Stimulated activated CD4-positive, alpha-beta T cell treated with anti-CD3 and anti-CD28 coated beads, Interleukin-15, amount 100 ng/mL, for 24 hours (primary cell): ENCODE data around the gene LSM4.

Experiments
- DNase-seq: peaks from one replicate; pipeline ENCODE4 v3.0.0-alpha.2; 2020

LSM4 gene

DNA sequence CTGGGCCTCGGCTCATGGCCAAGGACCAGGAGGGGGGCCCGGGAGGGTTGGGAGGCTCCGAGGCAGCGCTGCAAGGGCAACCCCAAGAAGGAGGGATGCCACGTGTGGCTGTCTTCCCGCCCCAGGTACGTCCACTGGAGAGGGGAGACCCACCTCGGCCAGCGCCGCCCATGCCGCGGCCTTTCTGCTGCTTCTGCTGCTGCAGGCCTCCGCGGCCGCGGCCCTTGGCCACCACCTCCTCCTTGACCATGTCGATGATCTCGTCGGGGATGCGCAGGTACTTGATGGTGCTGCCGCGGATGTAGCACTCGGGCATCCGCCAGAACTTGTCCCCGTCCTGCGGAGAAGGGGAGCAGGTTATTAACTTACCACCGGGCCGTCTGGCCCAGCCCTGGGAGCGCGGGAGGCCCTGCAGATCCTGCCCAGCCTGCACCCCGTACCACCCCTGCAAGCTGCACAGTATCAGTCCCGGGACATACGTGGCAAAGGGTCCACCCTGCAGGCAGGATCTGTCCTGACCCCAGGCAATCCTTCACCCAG is 13.3 kb downstream of the LSM4 start:
- DNase-seq = no peak

DNA sequence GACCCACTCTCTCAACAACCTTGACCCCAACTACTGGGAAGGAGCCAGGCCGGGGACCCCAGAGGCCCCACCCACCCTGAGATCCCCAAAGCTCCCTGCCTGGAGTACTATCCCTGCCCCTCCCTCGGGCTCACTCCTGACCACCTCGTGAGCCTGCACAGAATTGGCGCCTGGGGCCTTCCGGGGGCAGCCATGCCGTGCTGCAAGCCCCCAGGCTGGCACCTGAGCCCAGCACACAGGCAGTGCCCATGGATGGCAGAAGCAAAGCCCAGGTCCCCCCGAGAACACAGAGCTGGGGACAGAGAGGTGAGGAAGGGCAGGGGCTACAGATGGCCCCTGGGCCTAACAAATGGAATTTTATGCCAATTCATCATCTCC is 13.9 kb downstream of the LSM4 start:
- no peak for DNase-seq

DNA sequence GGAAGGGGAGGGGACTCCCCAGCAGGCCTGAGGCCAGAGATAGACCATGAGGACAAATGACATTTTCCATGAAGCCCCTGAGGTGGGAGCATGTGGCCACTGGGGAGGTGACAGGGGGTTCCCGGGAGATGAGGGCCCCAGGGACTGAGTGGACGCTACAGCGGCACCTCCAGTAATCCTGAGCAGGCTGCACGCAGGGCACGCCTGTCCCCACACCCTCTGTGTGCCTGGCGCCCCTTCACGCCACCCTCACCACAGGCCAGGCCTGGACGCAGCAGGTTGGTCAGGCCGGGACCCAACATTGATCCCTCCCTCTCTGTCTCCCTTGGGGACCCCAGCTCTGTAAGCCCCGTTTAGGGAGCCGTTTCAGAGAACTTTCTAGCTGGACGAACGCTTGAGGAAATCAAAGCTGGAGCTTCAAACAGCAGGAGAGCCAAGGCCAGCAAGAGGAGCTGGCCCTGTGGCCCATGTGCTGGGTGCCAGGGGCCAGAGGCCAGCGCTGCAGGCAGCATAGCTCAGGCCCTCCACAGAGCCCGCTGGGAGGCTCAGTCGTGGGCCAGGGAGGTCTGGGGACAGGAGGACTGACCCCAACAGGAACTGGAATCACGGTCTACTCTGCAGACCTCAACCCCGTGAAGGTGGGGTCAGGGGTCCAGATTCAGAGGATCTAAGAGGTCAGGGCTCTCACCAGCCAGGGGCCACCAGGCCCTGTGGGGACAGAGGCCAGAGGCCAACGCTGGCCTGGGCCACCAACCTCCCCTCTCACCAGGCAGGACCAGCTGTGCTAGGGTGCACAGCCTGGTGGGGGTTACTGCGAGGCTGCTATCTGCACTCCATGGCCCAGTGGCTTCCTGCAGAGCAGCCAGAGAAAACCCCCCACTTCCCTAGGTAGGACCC is 14.6 kb downstream of the LSM4 start:
- no peak for DNase-seq

DNA sequence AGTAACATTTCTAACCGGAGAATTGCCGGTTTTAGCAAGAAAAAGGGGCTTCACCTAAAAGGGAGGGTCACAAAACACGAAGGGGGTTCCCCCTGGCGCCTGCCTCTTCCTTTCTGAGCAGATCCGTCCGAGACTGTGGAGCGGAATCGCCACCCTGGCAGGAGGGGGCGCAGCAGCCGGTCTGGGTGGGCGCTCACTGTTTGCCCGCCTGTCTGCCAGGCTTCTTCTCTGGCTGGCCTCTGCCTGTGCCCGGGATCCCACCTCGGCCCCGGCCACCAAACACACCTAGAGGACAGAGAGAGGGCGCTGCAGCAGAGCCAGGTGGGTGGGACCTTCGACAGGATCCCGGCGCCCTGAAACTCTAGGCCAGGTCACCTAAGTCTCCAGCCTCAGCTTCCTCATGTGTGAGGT is 15.6 kb downstream of the LSM4 start:
- DNase-seq = no peak

DNA sequence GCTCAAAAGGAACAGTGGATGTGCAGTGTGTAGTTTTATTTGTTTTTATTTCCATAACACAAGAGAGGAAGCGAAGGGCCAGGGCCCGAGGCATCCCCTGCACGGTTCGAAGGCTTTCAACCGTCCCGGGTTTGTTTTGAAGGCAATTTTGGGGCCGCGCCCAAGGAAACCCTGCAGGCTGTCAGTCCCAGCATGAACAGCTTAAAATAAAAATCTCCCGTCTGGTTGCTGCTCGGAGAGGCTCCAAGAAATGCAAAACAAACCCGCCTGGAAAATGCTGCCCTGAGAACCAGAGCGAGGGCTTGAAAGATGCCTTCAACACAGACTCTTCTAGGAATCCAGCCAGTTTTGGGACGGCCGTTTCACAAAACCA is 16.0 kb downstream of the LSM4 start:
- DNase-seq = no peak

DNA sequence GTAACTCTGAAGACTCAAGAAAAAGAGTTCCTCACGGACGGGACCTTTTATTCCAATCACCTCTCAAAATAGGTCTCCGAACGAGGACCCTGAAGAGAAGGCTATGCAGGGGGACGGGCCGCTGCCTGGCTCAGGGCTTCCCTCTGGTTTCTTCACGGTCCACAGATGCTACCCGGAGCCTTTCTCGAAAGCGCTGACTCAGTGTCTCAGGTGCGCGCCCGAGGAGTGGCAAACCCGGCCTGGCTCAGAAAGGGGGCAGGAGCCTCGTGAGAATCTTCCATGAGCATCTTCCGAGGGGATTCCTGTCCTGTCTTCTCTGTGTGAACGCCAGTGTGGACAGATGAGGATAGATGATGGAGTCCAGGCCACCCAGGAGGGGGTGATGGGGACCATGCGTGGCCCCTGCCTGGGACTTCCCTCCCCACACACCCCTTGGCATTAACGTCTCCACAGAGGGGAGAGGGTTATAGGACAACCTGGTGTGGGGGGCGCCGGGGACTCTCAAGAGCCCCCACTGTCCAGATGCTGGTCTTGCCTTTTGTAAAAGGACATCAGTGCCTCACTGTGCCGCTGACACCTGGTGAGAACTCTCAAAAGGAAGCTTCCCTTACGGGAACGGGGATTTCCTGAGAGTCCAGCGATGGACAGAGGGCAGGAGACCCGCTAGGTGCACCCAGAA is 16.5 kb downstream of the LSM4 start:
- DNase-seq = no peak

DNA sequence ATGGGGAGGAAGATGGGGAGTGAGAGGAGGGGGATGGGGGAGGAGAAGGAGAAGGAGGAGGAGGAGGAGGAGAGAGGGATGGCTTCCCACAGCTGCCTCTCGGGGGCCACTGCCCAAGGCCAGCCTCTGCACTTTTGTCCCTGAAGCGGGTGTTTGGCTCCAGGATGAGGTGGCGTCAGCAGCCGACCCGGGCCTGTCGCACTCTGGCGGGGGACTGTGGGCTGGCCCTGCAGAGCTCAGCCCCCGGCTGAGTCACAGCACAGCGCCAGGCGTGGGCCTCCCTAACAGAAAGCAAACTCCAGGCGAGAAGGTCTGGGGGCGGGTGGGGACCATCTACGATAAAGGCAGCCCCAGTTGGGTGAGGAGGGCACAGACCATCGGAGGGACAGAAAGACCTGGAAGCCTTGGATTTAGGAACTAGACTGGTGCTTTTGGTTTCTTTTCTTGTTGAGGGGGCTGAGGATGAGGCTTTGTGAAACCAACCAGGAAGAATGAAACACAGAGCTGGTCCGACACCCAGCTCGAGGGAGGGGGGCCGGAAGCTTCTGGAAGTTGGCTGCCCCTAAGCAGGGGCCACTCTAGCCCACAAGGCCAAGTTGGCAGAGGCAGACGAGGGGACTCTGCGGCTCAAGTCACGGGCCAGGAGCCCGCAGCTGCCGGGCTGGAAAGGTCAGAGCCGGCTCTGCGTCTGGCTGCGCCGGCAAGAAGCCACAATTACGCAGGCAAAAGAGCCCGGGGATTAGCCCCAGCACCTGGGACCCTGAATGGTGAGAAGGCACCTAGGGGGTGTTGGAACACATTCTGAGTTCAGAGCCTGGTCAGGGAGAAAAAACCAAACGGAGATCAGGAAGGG is 18.2 kb downstream of the LSM4 start:
- DNase-seq = peak; percentile 93

DNA sequence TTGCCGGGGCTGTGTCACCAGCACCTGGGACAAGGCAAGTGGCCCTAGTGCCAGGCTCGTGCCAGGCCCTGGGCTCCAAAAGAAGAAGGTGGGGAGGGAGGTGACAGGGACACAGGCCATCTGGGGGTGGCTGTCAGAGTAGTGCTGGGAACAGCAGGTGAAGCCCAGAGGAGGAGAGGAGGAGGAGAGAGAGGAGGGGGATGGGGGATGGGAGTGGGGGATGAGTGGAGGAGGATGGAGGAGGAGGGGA is 18.7 kb downstream of the LSM4 start:
- DNase-seq = peak; percentile 58

DNA sequence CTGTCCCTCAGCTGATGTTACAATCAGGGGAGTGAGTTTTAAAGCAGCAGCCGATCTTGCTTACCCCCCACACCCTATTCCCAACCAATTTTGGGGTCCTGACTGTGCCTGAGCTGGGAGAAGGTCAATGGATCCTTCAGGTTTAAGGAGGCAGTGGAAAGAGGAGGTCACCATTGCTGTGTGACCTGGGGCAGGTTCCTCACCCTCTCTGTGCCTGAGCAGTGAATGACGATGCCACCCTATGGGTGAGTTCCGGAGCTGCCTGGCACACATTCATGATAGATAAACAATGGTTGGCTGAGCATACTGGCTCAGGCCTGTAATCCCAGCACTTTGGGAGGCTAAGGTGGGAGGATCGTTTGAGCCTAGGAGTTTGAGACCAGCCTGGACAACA is 21.2 kb downstream of the LSM4 start:
- DNase-seq = no peak

DNA sequence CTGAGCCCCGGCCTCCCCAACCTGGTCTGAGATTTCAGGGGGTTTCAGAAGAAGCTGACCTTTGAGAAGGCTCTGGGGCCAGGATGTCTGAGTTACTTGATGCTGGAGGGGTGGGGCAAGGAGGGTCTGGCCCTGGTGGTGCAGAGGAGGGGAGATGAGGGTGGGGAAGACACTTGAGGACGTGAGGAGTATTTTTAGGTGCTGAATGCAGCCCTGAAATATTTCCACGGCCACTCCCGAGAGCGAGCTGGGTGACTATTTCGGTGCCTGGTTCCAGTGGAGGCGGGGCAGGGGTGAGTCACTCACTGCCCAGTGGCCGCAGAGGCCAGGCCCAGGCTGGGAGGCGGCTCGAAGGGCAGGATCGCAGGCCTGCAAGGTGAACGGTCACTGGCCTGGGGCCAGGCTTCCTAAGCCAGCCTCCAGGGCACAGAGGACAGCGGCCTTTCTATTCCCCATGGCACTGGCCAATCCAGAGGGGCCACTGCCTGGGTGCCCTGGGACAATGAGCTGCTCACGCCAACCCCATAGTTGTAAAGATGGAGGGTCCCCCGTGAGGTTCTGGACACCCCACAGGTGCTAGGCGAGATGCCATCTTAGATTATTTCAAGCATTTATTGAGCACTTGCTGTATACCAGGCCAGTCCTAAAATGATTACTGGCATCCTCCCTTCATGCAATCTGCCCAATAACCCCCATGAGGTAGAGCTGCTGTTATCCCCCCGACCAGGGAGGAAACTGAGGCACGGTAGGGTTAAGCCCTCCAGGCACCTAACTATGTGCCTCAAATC is 21.8 kb downstream of the LSM4 start:
- DNase-seq = no peak

DNA sequence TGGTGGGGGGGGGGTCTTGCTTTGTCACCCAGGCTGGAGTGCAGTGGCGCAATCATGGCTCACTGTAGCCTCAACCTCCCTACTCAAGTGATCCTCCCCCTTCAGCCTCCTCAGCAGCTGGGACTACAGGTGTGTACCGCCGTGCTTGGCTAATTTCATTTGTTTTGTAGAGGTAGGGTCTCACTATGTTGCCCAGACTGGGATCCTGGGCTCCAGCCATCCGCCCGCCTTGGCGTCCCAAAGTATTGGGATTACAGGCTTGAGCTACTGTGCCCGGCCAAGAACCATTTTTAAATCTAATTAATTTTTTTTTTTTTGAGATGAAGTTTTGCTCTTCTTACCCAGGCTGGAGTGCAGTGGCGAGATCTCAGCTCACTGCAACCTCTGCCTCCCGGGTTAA is 23.2 kb downstream of the LSM4 start:
- no peak for DNase-seq

DNA sequence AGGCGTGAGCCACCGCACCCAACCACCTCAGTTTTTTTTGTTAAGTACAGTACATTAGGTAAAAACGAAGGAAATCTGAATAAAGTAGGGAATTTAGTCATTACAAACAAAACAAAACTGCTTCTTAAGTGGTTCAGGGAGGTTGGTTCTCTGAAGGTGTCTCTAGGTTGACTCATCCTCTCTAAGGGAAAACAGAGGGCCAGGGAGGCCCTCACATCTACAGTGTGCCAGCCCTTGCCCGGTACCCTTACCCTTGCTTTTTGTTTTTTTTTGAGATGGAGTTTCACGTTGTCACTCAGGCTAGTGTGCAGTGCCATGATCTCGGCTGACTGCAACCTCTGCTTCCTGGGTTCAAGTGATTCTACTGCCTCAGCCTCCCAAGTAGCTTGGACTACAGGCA is 24.3 kb downstream of the LSM4 start:
- no peak for DNase-seq

DNA sequence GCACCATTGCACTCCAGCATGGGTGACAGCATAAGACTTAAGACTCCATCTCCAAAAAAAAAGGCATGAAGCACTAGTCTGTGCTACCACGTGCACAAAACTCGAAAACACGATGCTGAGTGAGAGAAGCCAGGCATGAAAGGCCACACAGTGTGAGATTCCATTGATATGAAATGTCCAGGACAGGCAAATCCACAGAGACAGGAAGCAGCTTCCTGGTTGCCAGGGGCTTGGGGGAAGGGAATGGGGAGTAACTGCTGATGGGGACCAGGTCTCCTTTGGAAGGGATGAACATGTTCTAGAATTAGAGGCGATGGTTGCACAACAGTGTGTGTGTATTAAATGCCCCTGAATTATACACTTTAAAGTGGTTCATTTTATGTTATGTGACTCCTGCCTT is 25.6 kb downstream of the LSM4 start:
- DNase-seq = no peak

DNA sequence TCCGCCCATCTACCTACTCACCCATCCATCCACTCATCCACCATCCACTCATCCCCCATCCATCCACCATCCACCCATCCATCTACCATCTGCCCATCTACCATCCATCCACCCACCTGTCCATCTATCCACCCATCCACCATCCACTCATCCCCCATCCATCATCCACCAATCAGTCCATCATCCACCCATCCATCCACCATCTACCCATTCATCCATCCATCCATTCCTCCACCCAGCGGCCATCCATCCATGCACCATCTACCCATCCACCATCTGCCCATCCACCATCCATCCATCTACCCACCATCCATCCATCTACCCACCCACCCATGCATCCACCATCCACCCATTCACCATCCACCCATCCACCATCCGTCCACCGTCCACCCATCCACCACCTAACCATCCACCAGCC is 27.8 kb downstream of the LSM4 start:
- no peak for DNase-seq

DNA sequence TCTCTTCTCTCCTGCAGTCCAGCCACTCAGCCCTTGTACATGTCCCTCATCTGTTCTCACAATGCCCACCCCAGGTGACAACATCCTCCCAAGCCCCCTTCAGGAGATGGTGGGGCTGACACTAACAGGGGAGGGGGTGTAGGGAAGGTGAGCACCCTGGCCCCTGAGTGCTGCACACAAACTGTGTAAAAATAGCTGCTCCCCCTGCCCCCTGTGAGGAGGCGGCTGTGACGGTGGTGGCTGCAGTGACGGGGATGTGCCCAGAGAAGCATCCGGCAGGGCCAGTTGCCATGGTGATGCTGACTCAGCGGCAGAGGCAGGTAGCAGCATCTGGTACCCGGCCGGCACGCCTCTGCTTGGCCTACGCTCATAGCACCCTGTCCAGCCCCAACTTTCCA is 28.4 kb downstream of the LSM4 start:
- peak; percentile 97 for DNase-seq

DNA sequence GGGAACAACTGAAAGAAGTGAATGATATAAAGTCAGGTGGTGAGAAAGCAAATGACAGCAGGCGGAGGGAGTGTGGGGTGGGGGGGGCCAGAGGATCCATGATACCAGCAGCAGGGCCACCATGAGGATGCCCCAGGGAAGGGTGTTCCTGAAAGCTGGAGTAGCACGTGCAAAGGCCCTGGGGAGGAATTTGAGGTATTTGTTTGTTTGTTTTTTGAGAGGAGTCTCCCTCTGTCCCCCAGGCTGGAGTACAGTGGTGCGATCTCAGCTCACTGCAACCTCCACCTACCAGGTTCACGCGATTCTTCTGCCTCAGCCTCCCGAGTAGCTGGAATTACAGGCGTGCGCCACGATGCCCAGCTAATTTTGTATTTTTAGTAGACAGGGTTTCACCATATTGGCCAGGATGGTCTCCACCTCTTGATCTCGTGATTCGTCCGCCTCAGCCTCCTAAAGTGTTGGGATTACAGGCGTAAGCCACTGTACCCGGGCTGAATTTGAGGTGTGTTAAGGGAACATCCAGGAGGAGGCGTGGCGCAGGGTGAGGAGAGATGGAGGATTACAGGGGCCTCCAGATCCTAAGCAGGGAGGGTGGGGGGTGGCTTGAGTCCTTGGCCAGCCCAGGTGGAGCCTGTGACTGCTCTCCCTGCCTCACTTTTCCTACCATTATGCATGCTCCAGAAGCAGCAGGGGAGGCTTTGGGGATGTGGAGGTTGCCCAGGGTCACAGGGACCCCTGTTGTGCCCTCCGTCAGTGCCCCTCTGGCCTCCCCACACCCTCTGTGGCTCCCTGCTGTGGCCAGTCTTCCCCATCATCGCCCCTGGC is 29.0 kb downstream of the LSM4 start:
- DNase-seq = no peak

DNA sequence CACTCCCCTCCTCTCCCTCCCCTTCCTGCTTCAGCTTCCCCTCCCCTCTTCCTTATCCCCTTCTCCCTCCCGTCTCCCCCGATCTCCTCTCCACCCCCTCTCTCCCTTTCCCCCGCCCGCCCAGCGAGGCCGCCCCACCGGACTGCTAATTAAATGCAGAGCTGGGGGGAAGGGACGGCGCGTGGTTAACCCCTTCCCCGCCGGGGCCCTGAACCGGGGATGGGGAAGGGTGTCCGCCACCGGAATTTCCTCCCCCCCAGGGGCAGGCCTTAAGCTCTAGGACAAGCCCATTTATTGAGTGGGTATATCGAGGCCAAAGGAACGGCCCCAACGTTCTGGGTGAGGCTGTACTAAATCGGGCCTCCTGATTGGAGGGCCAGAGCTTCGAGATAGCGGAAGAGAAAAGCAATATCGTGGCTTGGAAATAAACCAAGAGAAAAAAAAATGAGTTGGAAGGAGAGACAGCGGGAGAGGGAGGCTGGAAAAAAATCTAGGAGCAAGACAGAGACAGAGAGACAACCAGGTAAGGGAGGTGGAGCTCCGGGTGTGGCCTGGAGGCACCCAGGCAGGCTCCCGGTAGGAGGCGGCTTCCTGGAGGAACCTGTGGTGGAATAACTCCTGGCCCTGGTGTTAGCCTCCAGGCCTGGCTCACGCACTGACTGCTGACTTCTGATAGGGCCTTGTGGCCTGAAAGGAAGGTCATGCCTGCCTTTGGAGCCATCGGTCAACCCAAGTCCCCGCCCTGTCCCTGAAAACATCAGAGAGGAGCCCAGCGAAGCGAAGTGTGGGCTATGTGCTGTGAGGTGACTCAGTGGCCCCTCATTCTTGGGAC is 29.9 kb downstream of the LSM4 start:
- peak; percentile 81 for DNase-seq

DNA sequence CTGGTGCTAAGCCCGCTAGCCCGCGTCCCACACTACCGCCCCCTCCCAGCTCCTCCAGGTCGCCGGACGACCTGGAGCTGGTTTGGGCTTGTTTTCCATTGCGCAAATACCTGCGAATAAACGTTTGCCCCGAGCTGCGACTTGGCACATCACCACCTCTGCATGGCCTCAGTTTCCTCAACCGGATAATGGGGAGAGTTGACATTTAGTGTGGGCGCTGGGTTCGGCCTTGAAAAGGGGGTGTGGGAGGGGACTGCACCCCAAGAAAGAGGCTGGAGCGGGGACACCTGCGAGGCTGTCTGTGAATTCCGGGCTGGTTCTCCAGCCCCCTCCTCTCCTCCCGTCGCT is 30.4 kb downstream of the LSM4 start:
- peak; percentile 63 for DNase-seq

DNA sequence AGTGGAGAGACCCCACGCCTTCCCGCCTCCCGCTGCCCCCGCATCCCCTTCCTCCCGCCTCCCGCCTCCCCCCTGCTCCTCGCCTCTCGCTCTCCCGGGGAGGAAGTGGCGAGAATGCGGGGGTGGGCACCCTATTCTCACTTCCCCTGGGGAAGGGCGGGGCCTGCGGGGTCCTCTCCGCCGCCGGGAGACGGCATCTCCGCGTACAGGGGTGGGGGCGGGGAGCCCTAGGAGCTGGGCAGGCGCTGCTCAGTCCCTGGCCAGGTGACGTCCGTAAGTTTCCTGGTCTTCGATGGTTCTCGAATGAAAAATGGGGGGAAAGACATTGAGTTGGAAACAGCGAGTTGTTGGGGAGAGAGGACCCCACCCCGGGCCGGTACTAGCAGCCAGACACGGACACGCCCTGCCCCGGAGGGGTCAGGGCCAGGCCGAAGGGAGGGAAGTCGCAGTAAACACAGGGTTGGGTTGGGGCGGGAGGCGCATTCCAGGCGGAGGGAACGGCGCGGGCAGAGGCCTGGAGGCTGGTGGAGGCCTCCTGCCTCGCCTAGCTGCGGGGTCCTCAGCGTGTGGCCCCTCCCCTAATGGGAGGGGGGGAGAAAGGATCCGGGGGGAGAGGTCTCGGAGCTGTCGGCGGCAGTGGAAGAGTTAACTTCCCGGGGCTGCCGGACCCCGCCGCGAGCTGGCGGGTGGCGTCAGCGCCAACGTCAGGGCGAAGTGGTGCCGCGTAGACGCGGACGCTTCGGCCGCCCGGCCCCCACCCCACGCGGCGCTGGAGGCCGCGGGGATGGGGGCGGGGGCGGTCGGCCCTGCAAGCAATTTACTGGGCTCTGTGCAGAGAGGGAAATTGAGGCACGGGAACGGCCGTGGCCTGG is 31.1 kb downstream of the LSM4 start:
- DNase-seq = peak; percentile 94

DNA sequence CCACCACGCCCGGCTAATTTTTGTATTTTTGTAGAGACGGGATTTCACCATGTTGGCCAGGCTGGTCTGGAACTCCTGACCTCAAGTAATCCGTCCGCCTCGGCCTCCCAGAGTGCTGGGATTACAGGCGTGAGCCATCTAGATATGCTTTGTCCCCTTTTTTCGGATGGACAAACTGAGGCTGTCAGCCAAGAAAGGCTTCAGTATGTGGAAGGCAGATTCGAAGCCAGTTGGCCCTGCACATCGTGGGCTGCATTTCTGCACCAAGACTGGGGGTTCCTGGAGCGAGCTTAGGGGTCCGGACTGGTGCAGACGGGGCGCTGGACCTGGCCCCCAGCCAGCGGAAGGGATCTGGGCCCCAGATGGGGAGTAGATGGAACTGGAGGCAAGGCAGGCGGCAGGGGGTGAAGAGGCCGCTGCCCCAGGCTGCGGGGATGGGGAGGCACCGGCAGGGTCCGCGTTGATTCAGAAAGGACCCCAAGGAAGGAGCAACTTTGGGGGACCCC is 31.8 kb downstream of the LSM4 start:
- DNase-seq = peak; percentile 52
